IPS-20b (cell line): Measurements from ENCODE around the gene RXRA.

Experiments
- H3K27ac ChIP-seq: one replicate; pipeline ENCODE4 v1.5.1; 2013; ENCODE audit warnings: low read length
- H3K27me3 ChIP-seq: 2 replicates; pipeline ENCODE4 v1.6.1; 2013; ENCODE audit warnings: mild to moderate bottlenecking, low read length, inconsistent platforms; ENCODE audit not compliant: insufficient read depth
- H3K36me3 ChIP-seq: 2 replicates; pipeline ENCODE4 v1.6.1; 2013; ENCODE audit warnings: low read depth, mild to moderate bottlenecking, inconsistent platforms, low read length, moderate library complexity; ENCODE audit not compliant: insufficient read depth
- H3K4me1 ChIP-seq: 2 replicates; pipeline ENCODE4 v1.6.1; 2013; ENCODE audit warnings: mild to moderate bottlenecking, control low read depth, inconsistent platforms, low read length, moderate library complexity; ENCODE audit not compliant: insufficient read depth
- H3K4me3 ChIP-seq: 2 replicates; pipeline ENCODE4 v1.5.1; 2013; ENCODE audit warnings: mild to moderate bottlenecking, low read length, inconsistent platforms
- H3K9ac ChIP-seq: 2 replicates; pipeline ENCODE4 v1.6.1; 2013; ENCODE audit warnings: low read depth, mild to moderate bottlenecking, inconsistent platforms, low read length, moderate library complexity
- H3K9me3 ChIP-seq: 2 replicates; pipeline ENCODE4 v1.6.1; 2013; ENCODE audit warnings: mild to moderate bottlenecking, low read depth, low read length, inconsistent platforms; ENCODE audit not compliant: insufficient read depth

RXRA gene

GRCh38 chr9:134435550-134436378, 109.5 kb downstream of the RXRA start:
- Histone ChIP-seq H3K4me3 (no peak overlapping the region), H3K36me3 (no peaks in the 10 kb centered on the region), H3K27ac (no peak overlapping the region), H3K9me3 (no peaks in the 10 kb centered on the region), H3K27me3 (no peaks in the 10 kb centered on the region), H3K4me1 (no peaks in the 10 kb centered on the region), H3K9ac (no peak overlapping the region)

- no peak overlapping the region for H3K27ac ChIP-seq
Observed at GRCh38 chr9:134436379-134436762, 110.1 kb downstream of the RXRA start.

GRCh38 chr9:134436911-134437310, 110.7 kb downstream of the RXRA start:
- H3K9ac ChIP-seq: no peak overlapping the region
- no peaks in the 10 kb centered on the region for H3K9me3 ChIP-seq
- H3K4me3 ChIP-seq: no peak overlapping the region
- H3K36me3 ChIP-seq: no peaks in the 10 kb centered on the region
- no peaks in the 10 kb centered on the region for H3K4me1 ChIP-seq
- no peaks in the 10 kb centered on the region for H3K27me3 ChIP-seq
- no peak overlapping the region for H3K27ac ChIP-seq

More at GRCh38 chr9:134436379-134436762, 110.1 kb downstream of the RXRA start:
- H3K36me3 ChIP-seq: no peaks in the 10 kb centered on the region
- no peaks in the 10 kb centered on the region for H3K9me3 ChIP-seq
- H3K27me3 ChIP-seq: no peaks in the 10 kb centered on the region
- no peaks in the 10 kb centered on the region for H3K4me1 ChIP-seq
- no peak overlapping the region for H3K4me3 ChIP-seq
- H3K9ac ChIP-seq: no peak overlapping the region

- H3K4me3 ChIP-seq: no peak overlapping the region
- H3K9ac ChIP-seq: no peak overlapping the region
- no peaks in the 10 kb centered on the region for H3K27me3 ChIP-seq
- no peaks in the 10 kb centered on the region for H3K4me1 ChIP-seq
- no peak overlapping the region for H3K27ac ChIP-seq
- H3K9me3 ChIP-seq: no peaks in the 10 kb centered on the region
- no peaks in the 10 kb centered on the region for H3K36me3 ChIP-seq
Observed at GRCh38 chr9:134437403-134438194, 111.3 kb downstream of the RXRA start.

- H3K4me1 ChIP-seq: no peaks in the 10 kb centered on the region
Observed at GRCh38 chr9:134438195-134438788, 112.0 kb downstream of the RXRA start.

GRCh38 chr9:134439368-134439784, 113.1 kb downstream of the RXRA start:
- Histone ChIP-seq H3K9me3 (no peaks in the 10 kb centered on the region), H3K27ac (no peak overlapping the region), H3K36me3 (no peaks in the 10 kb centered on the region), H3K9ac (no peak overlapping the region), H3K27me3 (no peaks in the 10 kb centered on the region), H3K4me1 (no peaks in the 10 kb centered on the region), H3K4me3 (no peak overlapping the region)

More at GRCh38 chr9:134438195-134438788, 112.0 kb downstream of the RXRA start:
- H3K27me3 ChIP-seq: no peaks in the 10 kb centered on the region
- no peak overlapping the region for H3K4me3 ChIP-seq
- no peaks in the 10 kb centered on the region for H3K36me3 ChIP-seq
- no peaks in the 10 kb centered on the region for H3K9me3 ChIP-seq
- H3K9ac ChIP-seq: no peak overlapping the region
- no peak overlapping the region for H3K27ac ChIP-seq

GRCh38 chr9:134440636-134441226, 114.5 kb downstream of the RXRA start:
- H3K27ac ChIP-seq: no peak overlapping the region
- no peaks in the 10 kb centered on the region for H3K36me3 ChIP-seq
- H3K9me3 ChIP-seq: no peaks in the 10 kb centered on the region
- H3K4me3 ChIP-seq: no peak overlapping the region
- no peaks in the 10 kb centered on the region for H3K4me1 ChIP-seq
- H3K27me3 ChIP-seq: no peaks in the 10 kb centered on the region
- no peak overlapping the region for H3K9ac ChIP-seq

- no peak overlapping the region for H3K9ac ChIP-seq
Observed at GRCh38 chr9:134441227-134442084, 115.2 kb downstream of the RXRA start.

GRCh38 chr9:134442085-134442474, 115.8 kb downstream of the RXRA start:
- Histone ChIP-seq H3K27ac (no peak overlapping the region), H3K9me3 (no peaks in the 10 kb centered on the region), H3K27me3 (no peaks in the 10 kb centered on the region), H3K9ac (no peak overlapping the region), H3K4me1 (no peaks in the 10 kb centered on the region), H3K36me3 (no peaks in the 10 kb centered on the region), H3K4me3 (no peak overlapping the region)

More at GRCh38 chr9:134441227-134442084, 115.2 kb downstream of the RXRA start:
- Histone ChIP-seq H3K36me3 (no peaks in the 10 kb centered on the region), H3K4me3 (no peak overlapping the region), H3K27ac (no peak overlapping the region), H3K4me1 (no peaks in the 10 kb centered on the region), H3K9me3 (no peaks in the 10 kb centered on the region), H3K27me3 (no peaks in the 10 kb centered on the region)

- Histone ChIP-seq H3K4me1 (no peaks in the 10 kb centered on the region), H3K36me3 (no peaks in the 10 kb centered on the region), H3K27ac (no peak overlapping the region), H3K9ac (no peak overlapping the region), H3K27me3 (no peaks in the 10 kb centered on the region), H3K4me3 (no peak overlapping the region), H3K9me3 (no peaks in the 10 kb centered on the region)
Observed at GRCh38 chr9:134442486-134443173, 116.4 kb downstream of the RXRA start.
